ENCODE results near the gene VCL. TPM values are rescaled to one million over a fixed set of nuclear protein-coding genes. Genes with fewer than 3 reads are reported as not detected.

Gene VCL
- total and polyA plus RNA-seq, 9 of the 15 experiments (the other 6 are each of a cell fraction or from before 2014, with no cell fraction given): 29.8 to 186 (median 76.4) TPM

- Histone ChIP-seq H3K9ac (ENCODE audit: insufficient read depth in 1 of 2, low read depth in 2 of 2, low read length in 2 of 2) (no peak overlapping the region), H4K20me1 (replicated peaks; ENCODE audit: control insufficient read depth, insufficient read depth, low read length) (no peaks in the 10 kb centered on the region), H3K9me1 (ENCODE audit: control insufficient read depth, insufficient read depth, low read length) (no peaks in the 10 kb centered on the region), H3K4me1 (replicated peaks in 1 of 2; ENCODE audit: control insufficient read depth in 2 of 2, insufficient read depth in 2 of 2, low read length in 2 of 2) (peaks cover 0 to 2% of the 10 kb centered on the region in 2 experiments; a peak in 2 of 5 replicates), H3K4me3 (no peak overlapping the region), H3K27ac (ENCODE audit: extremely low read depth, low read depth, low read length) (no peak overlapping the region), H3K27me3 (ENCODE audit: control insufficient read depth in 2 of 2, insufficient read depth in 2 of 2, low read length in 2 of 2) (no peaks in the 10 kb centered on the region), H2AFZ (ENCODE audit: low read depth, low read length) (no peak overlapping the region), H3K9me3 (replicated peaks; ENCODE audit: control insufficient read depth, insufficient read depth, low read depth, low read length) (no peaks in the 10 kb centered on the region), H3K79me2 (ENCODE audit: control insufficient read depth, insufficient read depth, low read length) (no peaks in the 10 kb centered on the region), H3K4me2 (ENCODE audit: insufficient read depth, low read length) (no peak overlapping the region), H3K36me3 (ENCODE audit: control insufficient read depth, insufficient read depth, low read length) (peaks cover 97% of the 10 kb centered on the region; the same call in 2 of the 3 replicates)
- BruUV-seq (replicated peaks): no TSS peak
- intact Hi-C loops (cut with micrococcal nuclease) (no loop called here), in situ Hi-C loops (cut with MboI) (no loop called here)
- no peak for TF ChIP-seq ZNF174 (CRISPR knock-in tag; IDR thresholded peaks at IDR 0.05)
- 0 out of 2 replicates have a peak, but pooled peaks have one; percentile 24 for TF ChIP-seq ZNF551 (CRISPR knock-in tag; IDR thresholded peaks at IDR 0.05)
- no peak for DNase-seq (ENCODE audit: extremely low read depth in 1 of 4, low spot score in 3 of 4)
- POLR2A ChIA-PET: interaction anchor here (0.6 to 2.6 kb wide), 7 partner anchors 9 to 340 kb away, joined by 3 to 14 read pairs (median 3); partner anchors contain the start of gene CHCHD1
- CTCF ChIA-PET (ENCODE audit: low intra/inter-chr PET ratio): no interaction called here
- no peak for FAIRE-seq
- WGBS (ENCODE audit: insufficient coverage, low coverage, missing lambda C conversion rate): 79% methylated on average over 1 of the region's 1 CpG
- ATAC-seq: no peak
These were observed 123.5 kb downstream of the VCL start for GRCh38 chr10:74121368-74121767.

DNA sequence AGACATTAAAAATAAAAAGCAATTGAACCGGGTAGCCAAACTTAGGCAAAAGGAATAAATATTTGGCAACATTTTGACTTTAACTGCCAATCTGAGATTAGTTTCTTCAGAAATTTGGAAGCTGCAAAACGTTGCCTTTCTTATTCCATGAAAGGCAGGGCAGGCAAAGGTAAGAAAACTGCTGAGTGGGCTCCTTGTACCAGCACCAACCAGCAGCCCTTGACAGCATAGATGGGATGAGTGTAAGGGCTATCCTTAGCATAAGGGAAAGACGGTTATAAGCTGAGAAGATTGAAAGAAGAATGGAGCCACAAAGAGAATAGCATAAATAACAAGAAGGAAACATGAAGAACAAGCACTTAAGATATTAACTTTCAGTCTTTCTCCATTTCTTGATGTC, 124.1 kb downstream of the VCL start:
- DNase-seq (ENCODE audit: extremely low read depth in 1 of 4, low spot score in 3 of 4) (no peak), FAIRE-seq (no peak), ATAC-seq (no peak)
- no peaks in the 10 kb centered on the region for H3K27me3 ChIP-seq (ENCODE audit: control insufficient read depth in 2 of 2, insufficient read depth in 2 of 2, low read length in 2 of 2)
- in situ Hi-C loops (cut with MboI) (no loop called here), intact Hi-C loops (cut with micrococcal nuclease) (no loop called here)
- TSS peak; percentile 23 for BruUV-seq (replicated peaks)
- ChIA-PET CTCF (ENCODE audit: low intra/inter-chr PET ratio) (no interaction called here), POLR2A (interaction anchor here (0.7 to 2.6 kb wide), 8 partner anchors 9 to 341 kb away, joined by 3 to 14 read pairs (median 4); partner anchors contain the start of gene CHCHD1)
- H3K9ac ChIP-seq (ENCODE audit: insufficient read depth in 1 of 2, low read depth in 2 of 2, low read length in 2 of 2): no peak overlapping the region
- 50% methylated on average over 3 of the region's 3 CpGs for WGBS (ENCODE audit: insufficient coverage, low coverage, missing lambda C conversion rate)
- H3K4me1 ChIP-seq (replicated peaks in 1 of 2; ENCODE audit: control insufficient read depth in 2 of 2, insufficient read depth in 2 of 2, low read length in 2 of 2): peaks cover 0 to 2% of the 10 kb centered on the region in 2 experiments; a peak in 2 of 5 replicates
- no peaks in the 10 kb centered on the region for H4K20me1 ChIP-seq (replicated peaks; ENCODE audit: control insufficient read depth, insufficient read depth, low read length)
- no peaks in the 10 kb centered on the region for H3K79me2 ChIP-seq (ENCODE audit: control insufficient read depth, insufficient read depth, low read length)
- H3K4me2 ChIP-seq (ENCODE audit: insufficient read depth, low read length): no peak overlapping the region
- H3K9me3 ChIP-seq (replicated peaks; ENCODE audit: control insufficient read depth, insufficient read depth, low read depth, low read length): no peaks in the 10 kb centered on the region
- H2AFZ ChIP-seq (ENCODE audit: low read depth, low read length): no peak overlapping the region
- no peak overlapping the region for H3K4me3 ChIP-seq
- no peak overlapping the region for H3K27ac ChIP-seq (ENCODE audit: extremely low read depth, low read depth, low read length)
- H3K9me1 ChIP-seq (ENCODE audit: control insufficient read depth, insufficient read depth, low read length): no peaks in the 10 kb centered on the region
- H3K36me3 ChIP-seq (ENCODE audit: control insufficient read depth, insufficient read depth, low read length): peaks cover 96% of the 10 kb centered on the region; the same call in 2 of the 3 replicates
- TF ChIP-seq FOXA3 (CRISPR knock-in tag; conservative IDR thresholded peaks at IDR 0.05 in 1 of 2, IDR thresholded peaks at IDR 0.05 in 1 of 2) (no peak), MAFG (tag; conservative IDR thresholded peaks at IDR 0.05) (peak; percentile 42; the same call in 1 of the 2 replicates), ZMIZ1 (IDR thresholded peaks at IDR 0.05; ENCODE audit: low read depth in 2 of 2, low read length in 2 of 2) (no peak), ZNF316 (IDR thresholded peaks at IDR 0.05) (peak; percentile 80), MAFK (IDR thresholded peaks at IDR 0.05; ENCODE audit: low read length) (peak; percentile 56; the same call in 1 of the 2 replicates), MBD1 (CRISPR knock-in tag; IDR thresholded peaks at IDR 0.05) (no peak), BCOR (IDR thresholded peaks at IDR 0.05) (no peak), POLR2A (conservative IDR thresholded peaks at IDR 0.05) (peak; percentile 51)
- TF ChIP-seq, protein P1, sequence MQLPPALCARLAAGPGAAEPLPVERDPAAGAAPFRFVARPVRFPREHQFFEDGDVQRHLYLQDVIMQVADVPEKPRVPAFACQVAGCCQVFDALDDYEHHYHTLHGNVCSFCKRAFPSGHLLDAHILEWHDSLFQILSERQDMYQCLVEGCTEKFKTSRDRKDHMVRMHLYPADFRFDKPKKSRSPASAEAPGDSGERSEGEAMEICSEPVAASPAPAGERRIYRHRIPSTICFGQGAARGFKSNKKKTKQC (CRISPR knock-in tag; IDR thresholded peaks at IDR 0.05): no peak

Measured in K562 (cell line).